Gastroesophageal sphincter (tissue), 4 donors: Measurements from ENCODE around the gene ZBP1. TPM values are rescaled to one million over a fixed set of nuclear protein-coding genes. Genes with fewer than 3 reads are reported as not detected.

Experiments used
- ATAC-seq: fragments of 150-250 bp; one replicate; pipeline ENCODE4 v1.9.1; 2016; ENCODE audit warnings: mild to moderate bottlenecking, moderate library complexity
- H3K27ac ChIP-seq, 4 donors: fragments of 200-600 bp; sonication (generic) in 3 of 4; 1 replicate in 3 of 4; 2 replicates in 1 of 4; pipeline ENCODE4 v1.5.1; 2016 to 2019
- H3K27me3 ChIP-seq: fragments of 200-600 bp; sonication (generic); one replicate; pipeline ENCODE4 v1.5.1; 2019
- H3K36me3 ChIP-seq, 2 donors: fragments of 200-600 bp; sonication (generic); one replicate each; pipeline ENCODE4 v1.5.1; 2019; ENCODE audit warnings: control low read depth in 1 of 2
- H3K4me1 ChIP-seq, 3 donors: fragments of 200-600 bp; sonication (generic); 1 replicate in 2 of 3; 2 replicates in 1 of 3; pipeline ENCODE4 v1.5.1; 2016 to 2019; ENCODE audit warnings: control low read depth in 2 of 3
- H3K4me3 ChIP-seq, 2 donors: fragments of 200-600 bp; sonication (generic); one replicate each; pipeline ENCODE4 v1.5.1; 2019; ENCODE audit warnings: mild to moderate bottlenecking in 1 of 2, moderate library complexity in 1 of 2
- H3K9me3 ChIP-seq, 3 donors: fragments of 200-600 bp; sonication (generic); one replicate each; pipeline ENCODE4 v1.5.1; 2017 to 2019; ENCODE audit warnings: control low read depth in 2 of 3
- CTCF ChIP-seq, 4 experiments: fragments of 200-600 bp in 2 of 4; fragments of 450-650 bp in 2 of 4; sonication (generic) in 1 of 4; IDR thresholded peaks; one replicate each; pipeline ENCODE4 v1.5.1; 2017 to 2019; ENCODE audit warnings: antibody characterized with exemption in 4 of 4, mild to moderate bottlenecking in 2 of 4, moderate library complexity in 2 of 4
- EP300 ChIP-seq: sonication (generic); formaldehyde crosslinking; IDR thresholded peaks from one replicate; pipeline ENCODE4 v1.6.1; 2017; ENCODE audit warnings: antibody characterized with exemption, mild to moderate bottlenecking
- POLR2A ChIP-seq, 2 donors: fragments of 450-650 bp; IDR thresholded peaks; one replicate each; pipeline ENCODE4 v1.6.1; 2017; ENCODE audit warnings: antibody characterized with exemption in 2 of 2, mild to moderate bottlenecking in 2 of 2, moderate library complexity in 1 of 2
- POLR2AphosphoS5 ChIP-seq: sonication (generic); formaldehyde crosslinking; IDR thresholded peaks from one replicate; pipeline ENCODE4 v1.6.1; 2017; ENCODE audit warnings: antibody characterized with exemption
- WGBS, 2 donors: methylation state at CpG; one replicate each; pipeline ENCODE4 v1.1.5; 2018; ENCODE audit warnings: low coverage in 1 of 2; 5-methylcytosine and 5-hydroxymethylcytosine counted together
- total RNA-seq, 4 donors: library from RNA; depleted of rRNA; stranded (reverse); fragments of >200 nt; gene quantifications; one replicate each; pipeline ENCODE4 v1.1.0, GENCODE V29; 2016

Gene ZBP1
- total RNA-seq, 4 donors from 2014 or later = 0.08 to 0.32 TPM; not detected in 2

- H3K4me3 ChIP-seq = no peak overlapping the region
- H3K36me3 ChIP-seq = no peaks in the 10 kb centered on the region
- WGBS, 2 donors = 25 to 100% methylated on average over 1 to 3 of the region's 18 CpGs
- peaks cover 0 to 12% (median 0%) of the 10 kb centered on the region in 3 donors for H3K9me3 ChIP-seq
- H3K27me3 ChIP-seq = peaks cover 8% of the 10 kb centered on the region
- H3K4me1 ChIP-seq = peaks cover 0 to 24% (median 0%) of the 10 kb centered on the region in 3 donors
- no peak overlapping the region for H3K27ac ChIP-seq
- no peak for ATAC-seq
- TF ChIP-seq POLR2A (IDR thresholded peaks at IDR 0.05) = no peak
- no peak for TF ChIP-seq EP300
- no peak for TF ChIP-seq POLR2AphosphoS5
- no peak for TF ChIP-seq CTCF (IDR thresholded peaks at IDR 0.05)
These were observed 29.5 kb downstream of the ZBP1 start for GRCh38 chr20:57590485-57591288.

GRCh38 chr20:57589728-57590484, 30.3 kb downstream of the ZBP1 start:
- H3K9me3 ChIP-seq = peaks cover 0 to 12% (median 0%) of the 10 kb centered on the region in 3 donors
- TF ChIP-seq POLR2AphosphoS5 (no peak), CTCF (IDR thresholded peaks at IDR 0.05) (no peak), EP300 (no peak), POLR2A (IDR thresholded peaks at IDR 0.05) (no peak)
- ATAC-seq = no peak
- H3K4me1 ChIP-seq = peaks cover 0 to 32% (median 0%) of the 10 kb centered on the region in 3 donors
- H3K36me3 ChIP-seq = no peaks in the 10 kb centered on the region
- peaks cover 8% of the 10 kb centered on the region for H3K27me3 ChIP-seq
- 70% methylated on average over 5 of the region's 16 CpGs; no CpG with 5 or more reads in 1 of the 2 donors for WGBS, 2 donors
- H3K4me3 ChIP-seq = no peak overlapping the region
- H3K27ac ChIP-seq = no peak overlapping the region

GRCh38 chr20:57589123-57589727, 31.0 kb downstream of the ZBP1 start:
- H3K4me1 ChIP-seq = peaks cover 0 to 32% (median 0%) of the 10 kb centered on the region in 3 donors
- no CpG with 5 or more reads among the region's 6 CpGs for WGBS, 2 donors
- no peak overlapping the region for H3K27ac ChIP-seq
- H3K9me3 ChIP-seq = peaks cover 0 to 12% (median 0%) of the 10 kb centered on the region in 3 donors
- H3K36me3 ChIP-seq = no peaks in the 10 kb centered on the region
- TF ChIP-seq EP300 = no peak
- TF ChIP-seq POLR2A (IDR thresholded peaks at IDR 0.05) = no peak
- no peak for ATAC-seq
- H3K27me3 ChIP-seq = peaks cover 8% of the 10 kb centered on the region
- H3K4me3 ChIP-seq = no peak overlapping the region

GRCh38 chr20:57588596-57588995, 31.6 kb downstream of the ZBP1 start:
- no peak for ATAC-seq
- H3K4me1 ChIP-seq = peaks cover 0 to 28% (median 0%) of the 10 kb centered on the region in 3 donors
- WGBS, 2 donors = 77% methylated on average over 5 of the region's 5 CpGs; no CpG with 5 or more reads in 1 of the 2 donors
- peaks cover 0 to 12% (median 0%) of the 10 kb centered on the region in 3 donors for H3K9me3 ChIP-seq
- H3K36me3 ChIP-seq = no peaks in the 10 kb centered on the region
- H3K27me3 ChIP-seq = peaks cover 8% of the 10 kb centered on the region
- no peak overlapping the region for H3K4me3 ChIP-seq
- no peak overlapping the region for H3K27ac ChIP-seq
- no peak for TF ChIP-seq EP300
- TF ChIP-seq POLR2AphosphoS5 = no peak
- no peak for TF ChIP-seq CTCF (IDR thresholded peaks at IDR 0.05)
- no peak for TF ChIP-seq POLR2A (IDR thresholded peaks at IDR 0.05)

GRCh38 chr20:57587989-57588377, 32.2 kb downstream of the ZBP1 start:
- H3K27me3 ChIP-seq = peaks cover 8% of the 10 kb centered on the region
- 86 to 92% methylated on average over 2 to 4 of the region's 7 CpGs for WGBS, 2 donors
- no peak overlapping the region for H3K27ac ChIP-seq
- no peaks in the 10 kb centered on the region for H3K36me3 ChIP-seq
- ATAC-seq = no peak
- H3K4me1 ChIP-seq = peaks cover 0 to 29% (median 3%) of the 10 kb centered on the region in 3 donors
- TF ChIP-seq EP300 (no peak), POLR2A (IDR thresholded peaks at IDR 0.05) (no peak), POLR2AphosphoS5 (no peak), CTCF (IDR thresholded peaks at IDR 0.05) (no peak)
- no peak overlapping the region for H3K4me3 ChIP-seq
- peaks cover 0 to 12% (median 0%) of the 10 kb centered on the region in 3 donors for H3K9me3 ChIP-seq
